HG03095 (cell line): Measurements from ENCODE around the gene SOCS7.

Source experiments
- ATAC-seq: cut with Tn5 transposase; IDR thresholded peaks from one replicate; pipeline ENCODE4 v1.9.1; 2021; ENCODE audit warnings: moderate library complexity; ENCODE audit not compliant: unreplicated experiment

SOCS7 gene

GRCh38 chr17:38361694-38362465 is 10.2 kb downstream of the SOCS7 start:
- no peak for ATAC-seq

GRCh38 chr17:38363016-38363415 is 11.4 kb downstream of the SOCS7 start:
- ATAC-seq, result no peak

GRCh38 chr17:38364741-38365140 is 13.1 kb downstream of the SOCS7 start:
- ATAC-seq, result no peak

- no peak for ATAC-seq
Observed at GRCh38 chr17:38369124-38369886, 17.7 kb downstream of the SOCS7 start.

GRCh38 chr17:38379448-38379847 is 27.8 kb downstream of the SOCS7 start:
- no peak for ATAC-seq

- ATAC-seq, result no peak
Observed at GRCh38 chr17:38395090-38395489, 43.4 kb downstream of the SOCS7 start.

GRCh38 chr17:38397227-38397626 is 45.6 kb downstream of the SOCS7 start:
- ATAC-seq, result no peak

- ATAC-seq, result no peak
Observed at GRCh38 chr17:38400286-38400685, 48.6 kb downstream of the SOCS7 start.

GRCh38 chr17:38401459-38401858 is 49.8 kb downstream of the SOCS7 start:
- no peak for ATAC-seq

GRCh38 chr17:38402897-38403296 is 51.3 kb downstream of the SOCS7 start:
- ATAC-seq, result no peak

GRCh38 chr17:38403491-38403890 is 51.8 kb downstream of the SOCS7 start:
- no peak for ATAC-seq

GRCh38 chr17:38404174-38404943 is 52.7 kb downstream of the SOCS7 start:
- ATAC-seq, result no peak

GRCh38 chr17:38405654-38406053 is 54.0 kb downstream of the SOCS7 start:
- no peak for ATAC-seq

- ATAC-seq, result no peak
Observed at GRCh38 chr17:38410201-38410600, 58.6 kb downstream of the SOCS7 start.

- ATAC-seq, result no peak
Observed at GRCh38 chr17:38415250-38416194, 63.9 kb downstream of the SOCS7 start.

- no peak for ATAC-seq
Observed at GRCh38 chr17:38416840-38417209, 65.2 kb downstream of the SOCS7 start.

- ATAC-seq, result no peak
Observed at GRCh38 chr17:38417210-38417951, 65.7 kb downstream of the SOCS7 start.

GRCh38 chr17:38418062-38418692 is 66.5 kb downstream of the SOCS7 start:
- no peak for ATAC-seq
